PFSK-1 (cell line): ENCODE data around the gene TRUB1.

Source experiments
- POLR2AphosphoS5 ChIP-seq: IDR thresholded peaks from 2 replicates; pipeline ENCODE4 v1.6.1; 2012; ENCODE audit warnings: low read depth, mild to moderate bottlenecking, control low read depth, low read length, moderate library complexity
- TAF1 ChIP-seq: IDR thresholded peaks from 2 replicates; pipeline ENCODE4 v1.6.1; 2012; ENCODE audit warnings: low read length, control low read depth, borderline replicate concordance; ENCODE audit not compliant: insufficient read depth

DNA sequence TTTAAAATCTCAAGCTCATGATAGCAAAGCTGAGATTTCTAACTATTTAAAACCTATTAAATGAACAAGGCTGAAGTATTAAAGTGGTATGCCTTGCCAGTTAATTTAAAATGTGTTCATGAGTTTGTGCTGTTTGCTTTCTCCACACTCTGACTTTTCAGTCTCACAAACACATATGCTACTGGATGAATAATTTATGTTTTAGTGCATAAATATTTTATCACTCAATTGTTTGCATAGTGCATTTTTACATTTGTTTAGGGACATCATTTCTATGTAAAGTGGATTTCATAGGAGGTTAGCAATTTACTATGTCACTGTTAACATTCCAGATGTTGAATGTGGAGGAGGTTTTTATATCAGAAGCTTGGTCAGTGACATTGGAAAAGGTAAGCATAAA lies 36.0 kb downstream of the TRUB1 start:
- TF ChIP-seq POLR2AphosphoS5, result no peak
- TF ChIP-seq TAF1, result no peak
